ENCODE data around the gene FGF18. TPM values are rescaled to one million over a fixed set of nuclear protein-coding genes. Genes with fewer than 3 reads are reported as not detected.

The FGF18 gene
- total RNA-seq, 1 experiment from 2014 or later = 1.7 TPM

DNA sequence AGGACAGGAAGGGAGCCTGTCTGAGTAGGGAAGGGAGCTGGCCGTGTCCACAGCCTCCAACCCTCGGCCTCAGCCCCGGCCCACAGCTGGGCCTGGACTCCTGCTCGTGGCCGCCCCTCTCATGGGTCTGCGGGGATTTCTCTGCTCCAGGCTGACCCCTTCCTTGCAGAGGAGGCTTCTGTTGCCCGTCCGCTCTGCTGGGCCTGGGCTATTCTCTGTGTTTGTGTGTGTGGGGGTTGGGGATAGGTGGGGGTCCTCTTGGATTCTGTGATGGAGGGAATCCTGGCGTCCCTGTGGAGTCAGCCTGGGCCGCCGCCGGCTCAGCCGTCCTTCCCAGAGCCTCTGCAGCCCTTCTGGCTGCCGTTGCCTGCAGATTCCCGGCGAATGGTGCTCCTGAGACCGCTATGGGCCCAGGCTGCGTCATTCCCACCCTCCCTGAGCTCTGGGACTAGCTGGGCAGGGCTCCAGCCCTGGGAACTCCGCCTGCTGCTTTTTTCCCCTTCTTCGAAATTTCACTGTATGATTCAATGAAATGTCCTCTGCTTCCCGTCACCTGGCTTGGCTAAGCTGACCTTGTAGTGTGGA is 64.2 kb downstream of the FGF18 start:
- no peaks in the 10 kb centered on the region; the same call in 1 of the 2 replicates for H3K4me1 ChIP-seq (ENCODE audit: control insufficient read depth, insufficient read depth, low read length)
- no TSS peak for BruUV-seq (replicated peaks)
- ChIA-PET CTCF (no interaction called here), POLR2A (no interaction called here)
- H3K27ac ChIP-seq (ENCODE audit: low read length) = no peak overlapping the region
- in situ Hi-C loops (cut with HindIII; ENCODE audit: low pct_unique_long_range_greater_than_20kb, low sequenced_read_pairs) (no loop called here), intact Hi-C loops (cut with micrococcal nuclease; ENCODE audit: unreplicated experiment) (loop anchor here (10.0 kb wide), 1 partner anchor 371 kb away; no protein-coding TSS in a partner anchor)
- no peak for TF ChIP-seq TCF7L2 (IDR thresholded peaks at IDR 0.05; ENCODE audit: low read depth, low read length)
- TF ChIP-seq, protein P1, sequence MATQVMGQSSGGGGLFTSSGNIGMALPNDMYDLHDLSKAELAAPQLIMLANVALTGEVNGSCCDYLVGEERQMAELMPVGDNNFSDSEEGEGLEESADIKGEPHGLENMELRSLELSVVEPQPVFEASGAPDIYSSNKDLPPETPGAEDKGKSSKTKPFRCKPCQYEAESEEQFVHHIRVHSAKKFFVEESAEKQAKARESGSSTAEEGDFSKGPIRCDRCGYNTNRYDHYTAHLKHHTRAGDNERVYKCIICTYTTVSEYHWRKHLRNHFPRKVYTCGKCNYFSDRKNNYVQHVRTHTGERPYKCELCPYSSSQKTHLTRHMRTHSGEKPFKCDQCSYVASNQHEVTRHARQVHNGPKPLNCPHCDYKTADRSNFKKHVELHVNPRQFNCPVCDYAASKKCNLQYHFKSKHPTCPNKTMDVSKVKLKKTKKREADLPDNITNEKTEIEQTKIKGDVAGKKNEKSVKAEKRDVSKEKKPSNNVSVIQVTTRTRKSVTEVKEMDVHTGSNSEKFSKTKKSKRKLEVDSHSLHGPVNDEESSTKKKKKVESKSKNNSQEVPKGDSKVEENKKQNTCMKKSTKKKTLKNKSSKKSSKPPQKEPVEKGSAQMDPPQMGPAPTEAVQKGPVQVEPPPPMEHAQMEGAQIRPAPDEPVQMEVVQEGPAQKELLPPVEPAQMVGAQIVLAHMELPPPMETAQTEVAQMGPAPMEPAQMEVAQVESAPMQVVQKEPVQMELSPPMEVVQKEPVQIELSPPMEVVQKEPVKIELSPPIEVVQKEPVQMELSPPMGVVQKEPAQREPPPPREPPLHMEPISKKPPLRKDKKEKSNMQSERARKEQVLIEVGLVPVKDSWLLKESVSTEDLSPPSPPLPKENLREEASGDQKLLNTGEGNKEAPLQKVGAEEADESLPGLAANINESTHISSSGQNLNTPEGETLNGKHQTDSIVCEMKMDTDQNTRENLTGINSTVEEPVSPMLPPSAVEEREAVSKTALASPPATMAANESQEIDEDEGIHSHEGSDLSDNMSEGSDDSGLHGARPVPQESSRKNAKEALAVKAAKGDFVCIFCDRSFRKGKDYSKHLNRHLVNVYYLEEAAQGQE (IDR thresholded peaks at IDR 0.05; ENCODE audit: insufficient read depth in 1 of 2, low read depth in 2 of 2, low read length in 1 of 2) = no peak
- TF ChIP-seq SIN3A (IDR thresholded peaks at IDR 0.05; ENCODE audit: borderline replicate concordance, insufficient read depth, low read depth, low read length) = no peak
- TF ChIP-seq, protein P2, sequence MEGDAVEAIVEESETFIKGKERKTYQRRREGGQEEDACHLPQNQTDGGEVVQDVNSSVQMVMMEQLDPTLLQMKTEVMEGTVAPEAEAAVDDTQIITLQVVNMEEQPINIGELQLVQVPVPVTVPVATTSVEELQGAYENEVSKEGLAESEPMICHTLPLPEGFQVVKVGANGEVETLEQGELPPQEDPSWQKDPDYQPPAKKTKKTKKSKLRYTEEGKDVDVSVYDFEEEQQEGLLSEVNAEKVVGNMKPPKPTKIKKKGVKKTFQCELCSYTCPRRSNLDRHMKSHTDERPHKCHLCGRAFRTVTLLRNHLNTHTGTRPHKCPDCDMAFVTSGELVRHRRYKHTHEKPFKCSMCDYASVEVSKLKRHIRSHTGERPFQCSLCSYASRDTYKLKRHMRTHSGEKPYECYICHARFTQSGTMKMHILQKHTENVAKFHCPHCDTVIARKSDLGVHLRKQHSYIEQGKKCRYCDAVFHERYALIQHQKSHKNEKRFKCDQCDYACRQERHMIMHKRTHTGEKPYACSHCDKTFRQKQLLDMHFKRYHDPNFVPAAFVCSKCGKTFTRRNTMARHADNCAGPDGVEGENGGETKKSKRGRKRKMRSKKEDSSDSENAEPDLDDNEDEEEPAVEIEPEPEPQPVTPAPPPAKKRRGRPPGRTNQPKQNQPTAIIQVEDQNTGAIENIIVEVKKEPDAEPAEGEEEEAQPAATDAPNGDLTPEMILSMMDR (IDR thresholded peaks at IDR 0.05) = no peak
- no peak for TF ChIP-seq POLR2AphosphoS5 (IDR thresholded peaks at IDR 0.05; ENCODE audit: low read depth, low read length)
- DNase-seq (ENCODE audit: low read depth, low spot score) (no peak), ATAC-seq (no peak)
- no peak overlapping the region for H3K4me3 ChIP-seq (ENCODE audit: low read depth in 2 of 2, low read length in 2 of 2)
- H3K9me3 ChIP-seq (ENCODE audit: control insufficient read depth, insufficient read depth, low read depth, low read length) = no peaks in the 10 kb centered on the region
- H3K27me3 ChIP-seq (ENCODE audit: control insufficient read depth, insufficient read depth, low read length) = 0 out of 2 replicates have a peak, but pooled peaks cover 1% of the 10 kb centered on the region
- no peaks in the 10 kb centered on the region for H3K36me3 ChIP-seq (ENCODE audit: control insufficient read depth, insufficient read depth, low read length)

DNA sequence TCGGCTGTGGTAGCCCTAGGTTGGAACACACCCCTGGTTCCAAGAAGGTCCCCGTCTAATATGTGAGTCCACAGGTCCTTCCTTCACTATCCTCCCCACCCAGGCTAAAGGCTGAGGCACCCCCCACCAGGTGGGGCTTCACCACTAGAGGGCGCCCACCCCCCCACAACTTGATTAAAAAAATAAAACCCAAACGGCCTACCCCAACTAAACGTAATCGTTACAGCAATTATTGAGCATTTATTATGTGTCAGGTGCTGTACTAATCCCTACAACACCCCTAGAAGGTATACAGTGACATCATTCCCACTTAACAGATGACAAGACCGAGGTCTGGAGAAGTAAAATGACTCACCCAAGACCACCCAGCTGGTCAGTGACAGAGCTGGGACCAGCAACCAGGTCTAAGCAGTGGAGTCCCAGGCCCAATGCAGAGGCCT is 65.0 kb downstream of the FGF18 start:
- ATAC-seq (peak; percentile 66), DNase-seq (ENCODE audit: low read depth, low spot score) (no peak)
- in situ Hi-C loops (cut with HindIII; ENCODE audit: low pct_unique_long_range_greater_than_20kb, low sequenced_read_pairs) (no loop called here), intact Hi-C loops (cut with micrococcal nuclease; ENCODE audit: unreplicated experiment) (loop anchor here (10.0 kb wide), 1 partner anchor 370 kb away; no protein-coding TSS in a partner anchor)
- H3K27ac ChIP-seq (ENCODE audit: low read length) = no peak overlapping the region
- no peaks in the 10 kb centered on the region for H3K9me3 ChIP-seq (ENCODE audit: control insufficient read depth, insufficient read depth, low read depth, low read length)
- no peak overlapping the region for H3K4me3 ChIP-seq (ENCODE audit: low read depth in 2 of 2, low read length in 2 of 2)
- TF ChIP-seq, protein P2 (IDR thresholded peaks at IDR 0.05) = peak; percentile 95
- TF ChIP-seq SIN3A (IDR thresholded peaks at IDR 0.05; ENCODE audit: borderline replicate concordance, insufficient read depth, low read depth, low read length) = no peak
- TF ChIP-seq, protein P1 (IDR thresholded peaks at IDR 0.05; ENCODE audit: insufficient read depth in 1 of 2, low read depth in 2 of 2, low read length in 1 of 2) = no peak
- ChIA-PET POLR2A (no interaction called here), CTCF (interaction anchor here (0.6 kb wide), 1 partner anchor 810 kb away, joined by 5 read pairs; no protein-coding TSS in a partner anchor)
- BruUV-seq (replicated peaks) = no TSS peak
- no peaks in the 10 kb centered on the region for H3K36me3 ChIP-seq (ENCODE audit: control insufficient read depth, insufficient read depth, low read length)
- no peaks in the 10 kb centered on the region for H3K27me3 ChIP-seq (ENCODE audit: control insufficient read depth, insufficient read depth, low read length)
- H3K4me1 ChIP-seq (ENCODE audit: control insufficient read depth, insufficient read depth, low read length) = no peaks in the 10 kb centered on the region; the same call in 1 of the 2 replicates

All from Panc1 (cell line).